NCI-H2081 (cell line): Measurements from ENCODE around the gene VASH2.

Experiments
- DNase-seq, 2 experiments: peaks; one replicate each; lab custom pipeline; 2025; lab: John Stamatoyannopoulos, UW

The VASH2 gene

GRCh38 chr1:213035573-213035972 lies 85.2 kb downstream of the VASH2 start:
- no peak for DNase-seq
